Transverse colon (tissue), 4 donors: ENCODE results near the gene SP6.

Source experiments
- CTCF ChIP-seq, 5 experiments: fragments of 200-600 bp in 3 of 5; fragments of 450-650 bp in 2 of 5; sonication (generic) in 3 of 5; IDR thresholded peaks; 1 replicate in 2 of 5; 2 replicates in 3 of 5; pipeline ENCODE4 v1.5.1; 2016 to 2017; ENCODE audit warnings: antibody characterized with exemption in 5 of 5, inconsistent platforms in 3 of 5, mild to moderate bottlenecking in 2 of 5, moderate library complexity in 1 of 5
- EP300 ChIP-seq: sonication (generic); formaldehyde crosslinking; IDR thresholded peaks from one replicate; pipeline ENCODE4 v1.6.1; 2017; ENCODE audit warnings: antibody characterized with exemption, low read depth
- POLR2A ChIP-seq: fragments of 450-650 bp; IDR thresholded peaks from one replicate; pipeline ENCODE4 v1.6.1; 2016; ENCODE audit warnings: antibody characterized with exemption, mild to moderate bottlenecking, moderate library complexity
- POLR2AphosphoS5 ChIP-seq, 3 donors: sonication (generic); formaldehyde crosslinking; IDR thresholded peaks; one replicate each; pipeline ENCODE4 v1.6.1; 2016; ENCODE audit warnings: antibody characterized with exemption in 3 of 3

GRCh38 chr17:47867813-47868533, 17.0 kb upstream of the SP6 start:
- no peak for TF ChIP-seq POLR2A
- TF ChIP-seq CTCF (IDR thresholded peaks at IDR 0.05), result no peak
- TF ChIP-seq EP300, result no peak
- TF ChIP-seq POLR2AphosphoS5 (IDR thresholded peaks at IDR 0.05), result no peak
